K562 (cell line): ENCODE measurements around the gene EMC6. TPM values are rescaled to one million over a fixed set of nuclear protein-coding genes. Genes with fewer than 3 reads are reported as not detected.

Experiments
- ATAC-seq: fragments of 200-7000 bp; cut with Tn5 transposase; 3 replicates; pipeline ENCODE4 v1.9.1; 2020; ENCODE audit warnings: moderate library complexity
- BruUV-seq: library from RNA; stranded (reverse); fragments of 400-500 nt; replicated peaks from 2 replicates; lab custom pipeline; 2021; lab: Mats Ljungman, UMichigan
- CTCF ChIA-PET: fragments of 300-600 bp; formaldehyde crosslinking; extraction: SDS; loops from one replicate; lab custom pipeline; 2021; ENCODE audit warnings: low intra/inter-chr PET ratio; lab: Yijun Ruan, JAX
- POLR2A ChIA-PET: fragments of 300-600, 350-650 bp; sonication (Branson Sonifier 250); formaldehyde crosslinking; extraction: SDS; loops from one replicate; lab custom pipeline; 2021; ENCODE audit warnings: antibody characterized with exemption, inconsistent platforms; lab: Yijun Ruan, JAX
- DNase-seq, 4 experiments: peaks; one replicate each; pipeline versions ENCODE4 v3.0.0 to v3.0.0-alpha.2; 2011 to 2018; ENCODE audit warnings: low spot score in 3 of 4, mixed read lengths in 3 of 4; ENCODE audit errors: extremely low read depth in 1 of 4
- FAIRE-seq: peaks from 2 replicates; lab custom pipeline; 2011; peaks lifted over from hg19 to GRCh38; lab: Jason Lieb, UNC
- H2AFZ ChIP-seq: 2 replicates; pipeline ENCODE4 v1.6.0; 2011; ENCODE audit warnings: low read depth, low read length, control low read depth, inconsistent platforms
- H3K27ac ChIP-seq: fragments of 200-600 bp; 3 replicates; pipeline ENCODE4 v1.8.0; 2011; ENCODE audit warnings: low read depth, mild to moderate bottlenecking, control low read depth, inconsistent platforms, low read length, moderate library complexity, mixed read lengths; ENCODE audit errors: extremely low read depth
- H3K27me3 ChIP-seq, 2 experiments: fragments of 300-600 bp in 1 of 2; 2 replicates in 1 of 2; 3 replicates in 1 of 2; pipeline versions ENCODE4 v1.6.0 to v1.8.0; 2011; ENCODE audit warnings: inconsistent platforms in 2 of 2, low read length in 2 of 2, mild to moderate bottlenecking in 1 of 2, mixed read lengths in 1 of 2, moderate library complexity in 1 of 2; ENCODE audit not compliant: control insufficient read depth in 2 of 2, insufficient read depth in 2 of 2
- H3K36me3 ChIP-seq: fragments of 300-600 bp; 3 replicates; pipeline ENCODE4 v1.8.0; 2011; ENCODE audit warnings: mild to moderate bottlenecking, low read length, inconsistent platforms; ENCODE audit not compliant: control insufficient read depth, insufficient read depth
- H3K4me1 ChIP-seq, 2 experiments: fragments of 200-600 bp in 1 of 2; replicated peaks in 1 of 2; 2 replicates in 1 of 2; 3 replicates in 1 of 2; pipeline versions ENCODE4 v1.5.1 to v1.8.0; 2011; ENCODE audit warnings: inconsistent platforms in 2 of 2, low read length in 2 of 2, mild to moderate bottlenecking in 1 of 2, mixed read lengths in 1 of 2, moderate library complexity in 1 of 2; ENCODE audit not compliant: control insufficient read depth in 2 of 2, insufficient read depth in 2 of 2
- H3K4me2 ChIP-seq: 2 replicates; pipeline ENCODE4 v1.6.1; 2011; ENCODE audit warnings: low read length, control low read depth, inconsistent platforms, mixed read lengths; ENCODE audit not compliant: insufficient read depth
- H3K4me3 ChIP-seq: fragments of 200-600 bp; sonication (generic), shearing (Covaris generic); 2 replicates; pipeline ENCODE4 v1.5.1; 2016; ENCODE audit warnings: control low read depth, inconsistent platforms
- H3K79me2 ChIP-seq: fragments of 200-600 bp; 3 replicates; pipeline ENCODE4 v1.8.0; 2011; ENCODE audit warnings: low read length, inconsistent platforms; ENCODE audit not compliant: control insufficient read depth, insufficient read depth
- H3K9ac ChIP-seq, 2 experiments: 2 replicates each; pipeline versions ENCODE4 v1.6.0 to v1.6.1; 2011; ENCODE audit warnings: low read depth in 2 of 2, low read length in 2 of 2, control low read depth in 1 of 2, inconsistent platforms in 1 of 2, mild to moderate bottlenecking in 1 of 2, mixed read lengths in 1 of 2; ENCODE audit not compliant: insufficient read depth in 1 of 2
- H3K9me1 ChIP-seq: one replicate; pipeline ENCODE4 v1.6.0; 2011; ENCODE audit warnings: inconsistent platforms, mild to moderate bottlenecking, low read length, moderate library complexity; ENCODE audit not compliant: control insufficient read depth, insufficient read depth
- H3K9me3 ChIP-seq: replicated peaks from 2 replicates; pipeline ENCODE4 v1.5.1; 2011; ENCODE audit warnings: low read depth, low read length, inconsistent platforms; ENCODE audit not compliant: control insufficient read depth, insufficient read depth
- H4K20me1 ChIP-seq: replicated peaks from 2 replicates; pipeline ENCODE4 v1.6.1; 2011; ENCODE audit warnings: low read length, inconsistent platforms, mixed read lengths; ENCODE audit not compliant: control insufficient read depth, insufficient read depth
- CEBPZ ChIP-seq: fragments of 150-350 bp; IDR thresholded peaks from 2 replicates; pipeline ENCODE4 v1.6.1; 2014; ENCODE audit warnings: low read depth, mild to moderate bottlenecking, low read length, borderline replicate concordance
- KDM4B ChIP-seq, 2 experiments: fragments of 450-650 bp in 1 of 2; sonication (generic) in 1 of 2; IDR thresholded peaks; 2 replicates each; pipeline ENCODE4 v1.6.1; 2016 to 2017; ENCODE audit warnings: borderline replicate concordance in 2 of 2, antibody characterized with exemption in 1 of 2, low read depth in 1 of 2, mild to moderate bottlenecking in 1 of 2
- PHF21A ChIP-seq: fragments of 450-650 bp; IDR thresholded peaks from 2 replicates; pipeline ENCODE4 v1.6.1; 2017; ENCODE audit warnings: low read depth, borderline replicate concordance
- RAD51 ChIP-seq: fragments of 450-650 bp; IDR thresholded peaks from 2 replicates; pipeline ENCODE4 v1.7.1; 2016; ENCODE audit warnings: low read depth, mild to moderate bottlenecking, borderline replicate concordance
- RFX7 ChIP-seq: fragments of 250-450 bp; sonication (Bioruptor Pico); IDR thresholded peaks from 2 replicates; pipeline ENCODE4 v1.5.1; 2021; ENCODE audit warnings: mild to moderate bottlenecking
- TRIM25 ChIP-seq: fragments of 450-650 bp; IDR thresholded peaks from 2 replicates; pipeline ENCODE4 v1.7.0; 2016; ENCODE audit warnings: borderline replicate concordance
- ZNF3 ChIP-seq: fragments of 250-450 bp; sonication (Bioruptor Pico); IDR thresholded peaks from 2 replicates; pipeline ENCODE4 v1.5.0; 2021; ENCODE audit warnings: mild to moderate bottlenecking, moderate library complexity
- WGBS: fragments of 100-300 bp; shearing (Covaris generic); methylation state at CpG from one replicate; pipeline ENCODE4 v1.1.6; 2016; ENCODE audit warnings: low coverage, mixed read lengths; ENCODE audit not compliant: insufficient coverage; ENCODE audit errors: missing lambda C conversion rate; 5-methylcytosine and 5-hydroxymethylcytosine counted together
- in situ Hi-C: fragments of 300-500 bp; cut with MboI; formaldehyde crosslinking; loops from 4 replicates; pipeline ENCODE4 v1.15.0; 2018; ENCODE audit warnings: inconsistent platforms, mixed read lengths
- intact Hi-C: fragments of 100-400 bp; cut with micrococcal nuclease; formaldehyde crosslinking; loops from 2 replicates; pipeline ENCODE4 v1.14.2; 2022
- polyA plus RNA-seq, 8 experiments: library from polyadenylated mRNA; depleted of rRNA in 4 of 8; stranded (reverse) in 5 of 8; unstranded in 3 of 8; fragments of >200 nt; fragmentation: Nextera tagmentation in 2 of 8; fragmentation: Illumina TruSeq in 1 of 8; extraction: Ambion mirVana in 2 of 8; extraction: Trizol in 1 of 8; gene quantifications; 2 replicates each; pipeline versions ENCODE4 v1.2.1 to v1.2.3, GENCODE V29; 2011 to 2014; ENCODE audit warnings: inconsistent platforms in 1 of 8, missing spikeins in 1 of 8
- total RNA-seq, 7 experiments: library from RNA; depleted of rRNA in 6 of 7; stranded (reverse); fragments of >200 nt in 6 of 7; fragmentation: Illumina TruSeq in 2 of 7; extraction: Trizol in 2 of 7; gene quantifications; 2 replicates each; pipeline versions ENCODE4 v1.2.1 to v1.2.3, GENCODE V29; 2011 to 2021; ENCODE audit warnings: low replicate concordance in 1 of 7

Gene EMC6
- total and polyA plus RNA-seq, 9 of the 15 experiments (the other 6 are each of a cell fraction or from before 2014, with no cell fraction given) = 2.9 to 136 (median 24.9) TPM

- H4K20me1 ChIP-seq = no peaks in the 10 kb centered on the region
- intact Hi-C loops (loop anchor here (10.0 kb wide), 1 partner anchor 93 kb away; the partner anchor contains the start of gene TRPV1), in situ Hi-C loops (no loop called here)
- DNase-seq (no peak), ATAC-seq (no peak), FAIRE-seq (no peak)
- H3K4me1 ChIP-seq = peaks cover 0 to 17% of the 10 kb centered on the region in 2 experiments; a peak in 2 of 5 replicates
- ChIA-PET CTCF (no interaction called here), POLR2A (interaction anchor here (0.6 kb wide), 1 partner anchor 20 kb away, joined by 4 read pairs; no protein-coding TSS in a partner anchor)
- H3K79me2 ChIP-seq = no peaks in the 10 kb centered on the region
- no peaks in the 10 kb centered on the region for H3K27me3 ChIP-seq
- no peak overlapping the region for H3K27ac ChIP-seq
- WGBS = 27% methylated on average over 4 of the region's 4 CpGs
- no peak overlapping the region for H2AFZ ChIP-seq
- no peaks in the 10 kb centered on the region for H3K9me1 ChIP-seq
- H3K36me3 ChIP-seq = no peaks in the 10 kb centered on the region
- no TSS peak for BruUV-seq
- no peaks in the 10 kb centered on the region; the same call in 1 of the 2 replicates for H3K9me3 ChIP-seq
- no peak overlapping the region for H3K9ac ChIP-seq
- H3K4me2 ChIP-seq = no peak overlapping the region
- H3K4me3 ChIP-seq = no peak overlapping the region
- no peak for TF ChIP-seq RFX7 (CRISPR knock-in tag)
- TF ChIP-seq RAD51 = no peak
- no peak for TF ChIP-seq PHF21A
- no peak for TF ChIP-seq TRIM25
- TF ChIP-seq CEBPZ = no peak
- no peak for TF ChIP-seq KDM4B (IDR thresholded peaks at IDR 0.05; ENCODE audit: borderline replicate concordance in 2 of 2, low read depth in 1 of 2)
- no peak for TF ChIP-seq ZNF3 (CRISPR knock-in tag)
Measured at GRCh38 chr17:3698139-3698538, 29.5 kb downstream of the EMC6 start.
